ENCODE measurements around the gene PAX3. TPM values are rescaled to one million over a fixed set of nuclear protein-coding genes. Genes with fewer than 3 reads are reported as not detected.

Gene PAX3
- total and polyA plus RNA-seq, 2 experiments from 2014 or later: 8.0 to 19.3 TPM

GRCh38 chr2:222284466-222284865, 14.3 kb downstream of the PAX3 start:
- H3K4me1 ChIP-seq (ENCODE audit: low read depth): peaks cover 22% of the 10 kb centered on the region
- H3K4me3 ChIP-seq: no peak overlapping the region
- no peak overlapping the region for H3K27ac ChIP-seq
- no peaks in the 10 kb centered on the region for H3K36me3 ChIP-seq
- no peak for TF ChIP-seq CTCF (IDR thresholded peaks at IDR 0.05; ENCODE audit: low read depth, low read length)
- H3K27me3 ChIP-seq: peaks cover 37% of the 10 kb centered on the region
- DNase-seq (ENCODE audit: low read depth in 1 of 2, low spot score in 1 of 2): no peak
- H3K9me3 ChIP-seq (ENCODE audit: low read depth): no peaks in the 10 kb centered on the region

GRCh38 chr2:222283634-222284033, 15.2 kb downstream of the PAX3 start:
- Histone ChIP-seq H3K27me3 (peaks cover 29% of the 10 kb centered on the region), H3K4me1 (ENCODE audit: low read depth) (peaks cover 19% of the 10 kb centered on the region), H3K36me3 (no peaks in the 10 kb centered on the region), H3K27ac (no peak overlapping the region), H3K4me3 (no peak overlapping the region), H3K9me3 (ENCODE audit: low read depth) (no peaks in the 10 kb centered on the region)
- DNase-seq (ENCODE audit: low read depth in 1 of 2, low spot score in 1 of 2): peak in 1 of 2 donors; percentile 60
- TF ChIP-seq CTCF (IDR thresholded peaks at IDR 0.05; ENCODE audit: low read depth, low read length): no peak

DNA sequence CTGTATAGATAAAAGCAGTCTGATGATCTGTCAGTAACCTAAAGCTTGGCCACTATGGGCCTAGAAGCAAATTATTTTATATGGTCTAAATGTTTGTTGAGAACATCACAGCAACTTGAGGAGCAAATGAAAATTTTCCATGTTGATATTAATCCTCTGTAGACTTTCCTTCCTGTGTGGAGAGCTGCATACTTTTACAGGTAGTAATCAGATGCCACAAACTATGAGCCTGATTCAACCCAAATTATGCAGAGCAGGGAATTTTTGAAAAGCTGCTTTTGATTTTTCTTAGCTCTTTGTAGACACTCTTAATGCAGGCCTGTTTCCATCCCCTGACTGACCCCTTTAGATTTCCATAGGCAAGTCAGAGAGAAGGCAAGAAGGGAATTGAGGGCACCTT, 17.3 kb downstream of the PAX3 start:
- Histone ChIP-seq H3K4me1 (ENCODE audit: low read depth) (peaks cover 19% of the 10 kb centered on the region), H3K9me3 (ENCODE audit: low read depth) (no peaks in the 10 kb centered on the region), H3K4me3 (no peak overlapping the region), H3K27me3 (peaks cover 7% of the 10 kb centered on the region), H3K36me3 (no peaks in the 10 kb centered on the region), H3K27ac (no peak overlapping the region)
- TF ChIP-seq CTCF (IDR thresholded peaks at IDR 0.05; ENCODE audit: low read depth, low read length): no peak
- no peak for DNase-seq (ENCODE audit: low read depth in 1 of 2, low spot score in 1 of 2)

- Histone ChIP-seq H3K4me1 (ENCODE audit: low read depth) (peaks cover 19% of the 10 kb centered on the region), H3K27ac (no peak overlapping the region), H3K4me3 (no peak overlapping the region), H3K36me3 (no peaks in the 10 kb centered on the region), H3K27me3 (peaks cover under 1% of the 10 kb centered on the region), H3K9me3 (ENCODE audit: low read depth) (no peaks in the 10 kb centered on the region)
- no peak for DNase-seq (ENCODE audit: low read depth in 1 of 2, low spot score in 1 of 2)
- TF ChIP-seq CTCF (IDR thresholded peaks at IDR 0.05; ENCODE audit: low read depth, low read length): no peak
Measured at GRCh38 chr2:222280795-222281194, 18.0 kb downstream of the PAX3 start.

DNA sequence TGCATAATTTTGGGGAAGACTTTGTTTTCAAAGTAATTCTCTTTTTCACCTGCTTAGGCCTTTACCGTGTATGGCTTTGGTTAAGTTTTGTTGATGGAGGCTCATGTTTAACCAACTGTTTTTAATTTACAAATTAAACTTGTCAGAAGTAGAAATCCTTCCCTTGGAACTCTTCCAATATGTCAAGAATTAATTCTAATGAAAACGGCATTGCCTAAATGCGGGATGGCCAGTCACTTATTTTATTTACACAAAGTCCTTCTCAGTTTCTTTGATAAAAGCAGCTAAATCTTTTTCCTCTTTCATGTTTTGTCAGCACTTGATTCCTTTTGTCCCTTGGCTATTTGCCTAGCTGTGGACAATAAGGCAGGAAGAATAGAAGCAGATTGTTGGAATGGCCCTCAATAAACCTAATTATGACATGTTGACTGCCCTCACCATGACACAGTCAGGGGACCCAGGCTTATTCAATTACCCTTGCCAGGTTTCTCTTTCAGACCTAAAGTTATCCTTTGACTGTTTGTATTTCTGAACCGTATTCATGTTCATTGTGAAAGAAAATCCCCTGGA, 26.3 kb downstream of the PAX3 start:
- H3K9me3 ChIP-seq (ENCODE audit: low read depth): no peaks in the 10 kb centered on the region
- no peak overlapping the region for H3K4me3 ChIP-seq
- no peak for DNase-seq (ENCODE audit: low read depth in 1 of 2, low spot score in 1 of 2)
- H3K36me3 ChIP-seq: no peaks in the 10 kb centered on the region
- no peak overlapping the region for H3K27ac ChIP-seq
- no peaks in the 10 kb centered on the region for H3K27me3 ChIP-seq
- no peaks in the 10 kb centered on the region for H3K4me1 ChIP-seq (ENCODE audit: low read depth)
- TF ChIP-seq CTCF (IDR thresholded peaks at IDR 0.05; ENCODE audit: low read depth, low read length): no peak

Measured in cardiac muscle cell (in vitro differentiated cells and primary cell).